Parathyroid adenoma (tissue), 2 donors: ENCODE measurements around the gene MREG.

ENCODE experiments used
- H2AFZ ChIP-seq: fragments of 300-600 bp; sonication (generic); one replicate; pipeline ENCODE4 v1.7.0; 2017; ENCODE audit warnings: antibody characterized with exemption, mild to moderate bottlenecking
- H3K27ac ChIP-seq: fragments of 300-600 bp; sonication (generic); one replicate; pipeline ENCODE4 v1.7.0; 2017
- H3K27me3 ChIP-seq: fragments of 300-600 bp; sonication (generic); one replicate; pipeline ENCODE4 v1.7.0; 2017; ENCODE audit warnings: low read length; ENCODE audit not compliant: control insufficient read depth, insufficient read depth
- H3K36me3 ChIP-seq: fragments of 300-600 bp; sonication (generic); one replicate; pipeline ENCODE4 v1.7.0; 2017; ENCODE audit warnings: low read length; ENCODE audit not compliant: control insufficient read depth, insufficient read depth
- H3K4me1 ChIP-seq: fragments of 300-600 bp; sonication (generic); one replicate; pipeline ENCODE4 v1.7.0; 2017; ENCODE audit warnings: control low read depth
- H3K4me2 ChIP-seq: fragments of 300-600 bp; sonication (generic); one replicate; pipeline ENCODE4 v1.7.0; 2017; ENCODE audit warnings: low read length
- H3K4me3 ChIP-seq: fragments of 300-600 bp; sonication (generic); one replicate; pipeline ENCODE4 v1.7.0; 2017; ENCODE audit warnings: low read depth, low read length
- H3K79me2 ChIP-seq: fragments of 300-600 bp; sonication (generic); one replicate; pipeline ENCODE4 v1.7.0; 2017; ENCODE audit warnings: control low read depth
- H3K9ac ChIP-seq: fragments of 300-600 bp; sonication (generic); one replicate; pipeline ENCODE4 v1.7.0; 2017; ENCODE audit warnings: mild to moderate bottlenecking
- H3K9me3 ChIP-seq: fragments of 300-600 bp; sonication (generic); one replicate; pipeline ENCODE4 v1.7.0; 2017; ENCODE audit warnings: low read length; ENCODE audit not compliant: control insufficient read depth
- CTCF ChIP-seq: fragments of 300-600 bp; sonication (generic); IDR thresholded peaks from one replicate; pipeline ENCODE4 v1.7.0; 2017; ENCODE audit warnings: antibody characterized with exemption, mild to moderate bottlenecking
- donor health status: primary hyperparathyroidism.

MREG gene

GRCh38 chr2:216055680-216056079 is 42.3 kb upstream of the MREG start:
- H2AFZ ChIP-seq: no peak overlapping the region
- H3K4me2 ChIP-seq: no peak overlapping the region
- no peaks in the 10 kb centered on the region for H3K27me3 ChIP-seq
- no peak overlapping the region for H3K9ac ChIP-seq
- H3K36me3 ChIP-seq: no peaks in the 10 kb centered on the region
- H3K4me3 ChIP-seq: no peak overlapping the region
- H3K79me2 ChIP-seq: no peaks in the 10 kb centered on the region
- no peaks in the 10 kb centered on the region for H3K9me3 ChIP-seq
- TF ChIP-seq CTCF: no peak
- no peaks in the 10 kb centered on the region for H3K4me1 ChIP-seq
- no peak overlapping the region for H3K27ac ChIP-seq

- Histone ChIP-seq H3K36me3 (no peaks in the 10 kb centered on the region), H3K9me3 (no peaks in the 10 kb centered on the region), H3K9ac (no peak overlapping the region), H3K27ac (no peak overlapping the region), H2AFZ (no peak overlapping the region), H3K4me1 (no peaks in the 10 kb centered on the region), H3K4me2 (no peak overlapping the region), H3K79me2 (no peaks in the 10 kb centered on the region), H3K4me3 (no peak overlapping the region), H3K27me3 (no peaks in the 10 kb centered on the region)
- TF ChIP-seq CTCF: no peak
Measured at GRCh38 chr2:216052420-216052819, 39.1 kb upstream of the MREG start.

- no peak overlapping the region for H2AFZ ChIP-seq
- H3K36me3 ChIP-seq: no peaks in the 10 kb centered on the region
- H3K79me2 ChIP-seq: no peaks in the 10 kb centered on the region
- no peaks in the 10 kb centered on the region for H3K9me3 ChIP-seq
- H3K27me3 ChIP-seq: no peaks in the 10 kb centered on the region
- TF ChIP-seq CTCF: no peak
- no peaks in the 10 kb centered on the region for H3K4me1 ChIP-seq
- no peak overlapping the region for H3K27ac ChIP-seq
- H3K4me3 ChIP-seq: no peak overlapping the region
- H3K9ac ChIP-seq: no peak overlapping the region
- no peak overlapping the region for H3K4me2 ChIP-seq
Measured at GRCh38 chr2:216051350-216051749, 38.0 kb upstream of the MREG start.

- no peaks in the 10 kb centered on the region for H3K9me3 ChIP-seq
- H2AFZ ChIP-seq: no peak overlapping the region
- H3K4me3 ChIP-seq: no peak overlapping the region
- H3K36me3 ChIP-seq: no peaks in the 10 kb centered on the region
- no peak overlapping the region for H3K27ac ChIP-seq
- no peaks in the 10 kb centered on the region for H3K27me3 ChIP-seq
- H3K4me1 ChIP-seq: no peaks in the 10 kb centered on the region
- H3K9ac ChIP-seq: no peak overlapping the region
- H3K4me2 ChIP-seq: no peak overlapping the region
- TF ChIP-seq CTCF: no peak
- no peaks in the 10 kb centered on the region for H3K79me2 ChIP-seq
Measured at GRCh38 chr2:216049452-216049851, 36.1 kb upstream of the MREG start.

- H2AFZ ChIP-seq: no peak overlapping the region
Measured at GRCh38 chr2:216047397-216047796, 34.0 kb upstream of the MREG start.

More at GRCh38 chr2:216047397-216047796, 34.0 kb upstream of the MREG start:
- no peaks in the 10 kb centered on the region for H3K27me3 ChIP-seq
- H3K36me3 ChIP-seq: no peaks in the 10 kb centered on the region
- no peaks in the 10 kb centered on the region for H3K9me3 ChIP-seq
- no peak overlapping the region for H3K9ac ChIP-seq
- no peak overlapping the region for H3K27ac ChIP-seq
- no peaks in the 10 kb centered on the region for H3K4me1 ChIP-seq
- H3K4me3 ChIP-seq: no peak overlapping the region
- no peak for TF ChIP-seq CTCF
- no peaks in the 10 kb centered on the region for H3K79me2 ChIP-seq
- no peak overlapping the region for H3K4me2 ChIP-seq
